NCI-H187 treated with DMSO at 0.1 percent for 48 hours (cell line): ENCODE results near the gene CDC20.
A peak's percentile ranks its signal among the peaks of the same experiment; 100 is the strongest.

Experiments used
- DNase-seq: peaks from one replicate; lab custom pipeline; 2025; lab: John Stamatoyannopoulos, UW

Gene CDC20

GRCh38 chr1:43329995-43330751, 28.6 kb upstream of the CDC20 start:
- DNase-seq = no peak

GRCh38 chr1:43331688-43332087, 27.1 kb upstream of the CDC20 start:
- DNase-seq = no peak

- no peak for DNase-seq
Observed at GRCh38 chr1:43334453-43335205, 24.2 kb upstream of the CDC20 start.

- DNase-seq = no peak
Observed at GRCh38 chr1:43337588-43337987, 21.2 kb upstream of the CDC20 start, which contains the start of gene MPL. Gene MPL (plus strand): TSS chr1:43337818. CDS start chr1:43337849, 31 bp downstream.

DNA sequence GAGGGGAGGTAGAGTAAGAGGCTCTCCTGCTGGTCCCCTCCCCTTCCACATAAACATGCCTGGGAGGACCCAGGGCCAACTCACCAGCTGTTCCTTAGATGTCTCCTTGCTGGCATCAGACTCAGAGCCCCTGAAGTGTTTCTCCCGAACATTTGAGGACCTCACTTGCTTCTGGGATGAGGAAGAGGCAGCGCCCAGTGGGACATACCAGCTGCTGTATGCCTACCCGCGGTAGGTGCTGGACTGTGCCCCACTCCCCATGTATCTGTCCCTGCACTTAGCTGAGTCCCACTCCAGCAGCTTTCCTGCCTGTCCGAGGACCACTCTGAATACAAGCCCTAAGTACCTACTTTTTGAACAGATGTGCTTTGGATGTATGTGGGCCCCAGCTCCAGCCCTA, 20.8 kb upstream of the CDC20 start:
- DNase-seq = no peak

- no peak for DNase-seq
Observed at GRCh38 chr1:43339584-43340232, 19.1 kb upstream of the CDC20 start.

GRCh38 chr1:43340559-43340958, 18.2 kb upstream of the CDC20 start:
- no peak for DNase-seq

- no peak for DNase-seq
Observed at GRCh38 chr1:43344267-43344850, 14.4 kb upstream of the CDC20 start.

- DNase-seq = no peak
Observed at GRCh38 chr1:43345120-43345519, 13.7 kb upstream of the CDC20 start.

DNA sequence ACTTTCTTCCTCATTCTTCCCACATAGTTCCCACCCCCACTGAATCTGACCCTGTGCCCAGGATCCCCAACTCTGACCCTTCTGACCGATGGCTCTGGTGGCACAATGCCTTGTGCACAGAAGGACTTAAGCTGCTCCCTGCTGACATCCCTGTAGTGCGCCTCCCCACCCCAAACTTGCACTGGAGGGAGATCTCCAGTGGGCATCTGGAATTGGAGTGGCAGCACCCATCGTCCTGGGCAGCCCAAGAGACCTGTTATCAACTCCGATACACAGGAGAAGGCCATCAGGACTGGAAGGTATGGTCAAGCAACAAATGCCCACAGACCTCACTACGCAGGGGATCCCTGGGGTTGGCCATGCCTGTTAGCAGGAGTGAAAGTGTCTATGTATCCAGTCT, 12.1 kb upstream of the CDC20 start:
- no peak for DNase-seq

DNA sequence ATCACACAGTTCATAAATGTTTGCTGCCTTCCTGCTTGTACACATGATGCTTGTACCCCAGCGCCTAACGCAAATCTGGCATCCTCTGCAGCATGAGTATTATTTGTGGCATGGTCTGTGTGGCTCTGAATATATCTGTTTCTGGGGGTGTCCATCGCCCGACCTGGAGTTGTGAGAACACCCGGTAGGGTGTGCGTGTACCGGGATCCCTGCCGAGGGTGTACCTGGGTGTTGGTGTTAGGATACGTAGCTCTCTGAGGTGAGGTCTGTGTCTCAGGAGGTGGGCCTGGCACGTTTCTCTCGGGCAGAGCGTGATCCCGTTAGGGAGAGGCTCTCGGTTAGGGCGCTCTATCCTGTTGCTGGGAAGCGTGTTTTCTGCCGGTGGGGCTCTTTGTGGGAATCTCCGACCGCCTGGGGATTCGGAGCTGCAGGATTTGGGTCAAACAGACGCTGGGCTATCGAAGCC, 10.4 kb upstream of the CDC20 start:
- no peak for DNase-seq

GRCh38 chr1:43348809-43349593, 9.8 kb upstream of the CDC20 start:
- peak; percentile 23 for DNase-seq

- no peak for DNase-seq
Observed at GRCh38 chr1:43349594-43350306, 9.0 kb upstream of the CDC20 start.

GRCh38 chr1:43350976-43351375, 7.8 kb upstream of the CDC20 start:
- no peak for DNase-seq

DNA sequence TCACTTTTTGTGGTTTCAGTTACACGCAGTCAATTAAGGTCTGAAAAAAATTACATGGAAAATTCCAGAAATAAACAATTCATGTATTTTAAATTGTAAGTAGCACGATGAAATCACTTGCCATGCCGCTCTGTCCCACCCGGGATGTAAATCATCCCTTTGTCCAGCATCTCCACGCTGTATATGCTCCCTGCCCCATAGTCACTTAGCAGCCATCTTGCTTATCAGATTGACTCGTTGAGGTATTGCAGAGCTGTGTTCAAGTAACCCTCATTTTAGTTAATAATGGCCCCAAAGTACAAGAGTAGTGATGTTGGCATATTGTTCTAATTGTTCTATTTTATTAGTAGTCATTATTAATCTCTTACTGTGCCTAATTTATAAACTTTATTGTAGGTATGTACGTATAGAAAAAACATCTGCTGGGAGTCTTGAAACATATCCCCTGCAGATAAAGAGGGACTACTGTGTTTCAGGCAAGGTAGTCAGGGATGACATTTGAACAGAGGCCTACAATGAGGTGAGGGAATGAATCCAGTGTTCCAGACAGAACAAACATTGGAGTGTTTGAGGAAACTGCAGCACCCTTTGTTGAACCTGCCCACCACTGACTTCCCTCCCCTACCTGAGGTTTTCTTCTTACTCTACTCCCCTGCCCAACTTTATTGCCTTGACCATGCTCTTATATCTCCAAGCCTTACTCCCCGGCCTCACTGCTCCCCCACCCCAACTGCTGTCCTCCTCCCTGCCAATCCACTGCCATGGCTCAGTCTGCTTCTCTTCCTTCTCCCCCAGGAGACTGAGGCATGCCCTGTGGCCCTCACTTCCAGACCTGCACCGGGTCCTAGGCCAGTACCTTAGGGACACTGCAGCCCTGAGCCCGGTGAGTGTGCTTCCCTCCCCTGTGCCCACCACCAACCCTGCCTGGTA, 7.1 kb upstream of the CDC20 start:
- DNase-seq = no peak

DNA sequence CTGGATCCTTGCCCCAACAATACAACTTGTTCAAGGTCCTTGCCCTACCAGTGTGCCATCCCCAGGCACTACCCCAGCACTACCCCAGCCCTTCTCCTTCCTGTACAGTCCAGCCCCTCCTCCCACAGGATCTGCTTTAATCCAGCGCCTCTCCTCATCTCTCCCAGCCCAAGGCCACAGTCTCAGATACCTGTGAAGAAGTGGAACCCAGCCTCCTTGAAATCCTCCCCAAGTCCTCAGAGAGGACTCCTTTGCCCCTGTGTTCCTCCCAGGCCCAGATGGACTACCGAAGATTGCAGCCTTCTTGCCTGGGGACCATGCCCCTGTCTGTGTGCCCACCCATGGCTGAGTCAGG, 6.5 kb upstream of the CDC20 start:
- DNase-seq = no peak

- DNase-seq = no peak
Observed at GRCh38 chr1:43352881-43353280, 5.9 kb upstream of the CDC20 start.

- no peak for DNase-seq
Observed at GRCh38 chr1:43354471-43354870, 4.3 kb upstream of the CDC20 start.

DNA sequence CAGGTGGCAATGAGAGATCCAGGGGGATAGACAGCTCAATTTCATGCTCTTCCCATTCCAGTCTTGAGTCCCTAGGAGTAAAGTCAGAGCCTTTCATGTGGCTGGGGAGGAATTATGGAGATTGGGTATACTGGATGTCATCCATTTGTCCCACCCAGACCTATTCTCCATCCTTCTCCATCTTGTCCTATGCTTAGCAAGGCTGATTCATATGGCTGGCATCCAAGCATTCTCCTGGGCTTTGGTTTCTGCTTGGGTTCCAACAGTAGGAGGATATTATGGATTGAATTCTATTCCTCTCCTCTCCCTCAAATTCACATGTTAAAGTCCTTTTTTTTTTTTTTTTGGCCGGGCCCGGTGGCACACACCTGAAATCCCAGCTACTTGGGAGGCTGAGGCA, 3.8 kb upstream of the CDC20 start:
- DNase-seq = no peak

DNA sequence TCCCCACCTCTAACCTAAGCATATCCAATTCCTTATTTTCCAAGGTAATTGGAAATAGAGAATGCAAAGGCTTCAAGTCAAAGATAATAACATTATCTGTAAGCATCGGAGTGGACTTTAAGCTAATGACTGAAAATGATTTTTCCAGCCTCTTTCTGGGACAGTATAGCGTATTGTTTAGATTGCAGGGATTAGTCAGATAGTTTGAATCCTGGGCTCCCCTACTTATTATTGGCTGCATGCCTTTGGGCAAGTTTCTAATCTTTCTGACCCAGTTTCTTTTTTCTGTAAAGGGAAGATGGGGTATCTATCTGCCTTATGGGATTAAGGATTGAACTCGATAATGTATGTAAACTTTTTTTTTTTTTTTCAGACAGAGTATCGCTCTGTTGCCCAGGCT, 1.5 kb upstream of the CDC20 start:
- no peak for DNase-seq
